Erythroblast (primary cell): ENCODE measurements around the gene MTSS2.

Experiments used
- GATA1 ChIP-seq: IDR thresholded peaks from 2 replicates; pipeline ENCODE4 v1.6.1; 2011; ENCODE audit warnings: low read depth, mild to moderate bottlenecking, control low read depth, low read length, moderate library complexity
- POLR2A ChIP-seq: IDR thresholded peaks from 2 replicates; pipeline ENCODE4 v1.6.1; 2011; ENCODE audit warnings: mild to moderate bottlenecking, low read length

GRCh38 chr16:70657956-70658355 lies 27.9 kb downstream of the MTSS2 start:
- no peak for TF ChIP-seq POLR2A
- no peak for TF ChIP-seq GATA1
